Activated T-cell treated with anti-CD3 and anti-CD28 coated beads, Interleukin-2, amount 50 U/mL, for 48 hours (primary cell): ENCODE data around the gene FUS.

Experiments used
- DNase-seq, 2 experiments: peaks; one replicate each; pipeline ENCODE4 v3.0.0-alpha.2; 2020

FUS gene

DNA sequence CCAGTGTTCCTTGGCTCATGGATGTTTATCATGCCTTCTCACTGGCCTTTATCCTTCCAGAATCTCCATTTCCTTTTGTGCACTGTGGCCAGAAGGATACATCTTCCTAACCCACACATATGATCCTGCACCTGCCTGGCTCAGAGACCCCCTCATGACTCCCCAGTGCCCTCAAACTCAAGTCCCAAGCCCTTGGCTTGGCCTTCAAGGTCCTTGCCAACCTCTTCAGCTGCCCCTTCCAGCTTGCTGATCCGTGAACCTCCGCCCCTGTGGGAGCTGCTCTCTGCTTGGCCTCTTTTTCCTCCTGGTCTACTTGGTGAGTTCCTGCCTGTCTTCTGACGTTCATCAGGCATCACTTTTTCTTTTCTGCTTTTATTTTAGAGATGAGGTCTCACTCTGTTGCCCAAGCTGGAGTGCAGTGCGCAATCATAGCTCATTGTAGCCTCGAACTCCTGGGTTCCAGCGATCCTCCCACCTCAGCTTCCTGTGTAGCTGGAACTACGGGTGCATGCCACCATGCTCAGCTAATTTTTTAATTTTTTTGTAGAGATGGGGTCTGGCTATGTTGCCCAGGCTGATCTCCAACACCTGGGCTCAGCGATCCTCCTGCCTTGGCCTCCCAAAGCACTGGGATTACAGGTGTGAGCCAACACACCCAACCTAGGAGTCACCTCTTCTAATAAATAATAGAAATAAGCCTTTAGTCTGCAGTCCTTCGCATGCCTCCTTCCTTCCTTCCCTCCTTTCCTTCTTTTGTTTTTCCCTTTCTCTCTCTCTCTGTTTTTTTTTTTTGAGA, 25.1 kb downstream of the FUS start:
- DNase-seq: no peak

DNA sequence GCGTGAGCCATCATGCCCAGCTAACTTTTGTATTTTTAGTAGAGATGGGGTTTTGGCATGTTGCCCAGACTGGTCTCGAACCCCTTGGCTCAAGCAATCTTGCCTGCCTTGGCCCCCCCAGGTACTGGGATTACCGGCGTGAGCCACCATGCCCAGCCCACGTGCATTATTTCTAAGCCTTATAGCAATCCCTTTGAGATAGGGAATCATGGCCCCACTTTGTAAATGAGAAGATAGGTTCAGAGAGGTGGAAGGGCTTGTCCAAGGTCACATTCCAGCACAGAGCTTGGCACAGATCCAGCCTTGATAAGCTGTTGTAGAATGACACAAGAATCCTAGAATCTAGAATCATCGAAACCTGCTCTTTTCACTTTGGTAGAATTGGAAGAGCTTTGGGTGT, 26.8 kb downstream of the FUS start:
- no peak for DNase-seq

DNA sequence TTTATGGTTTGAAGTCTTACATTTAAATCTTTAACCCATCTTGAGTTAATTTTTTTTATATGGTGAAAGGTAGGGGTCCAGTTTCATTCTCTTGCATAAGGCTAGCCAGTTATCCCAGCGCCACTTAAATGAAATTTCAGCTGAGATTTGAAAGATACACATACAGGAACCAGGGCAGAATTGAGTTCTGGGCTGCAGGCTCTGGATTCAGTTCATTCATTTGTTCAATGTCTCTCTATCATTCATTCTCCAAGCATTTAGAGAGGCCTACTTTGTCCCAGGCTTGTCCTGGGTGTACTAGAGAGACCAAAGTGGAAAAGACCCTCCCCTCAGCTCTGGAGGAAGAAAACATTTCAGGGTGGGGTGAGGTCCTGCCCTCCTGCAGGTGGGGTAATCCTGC, 33.4 kb downstream of the FUS start:
- no peak for DNase-seq

DNA sequence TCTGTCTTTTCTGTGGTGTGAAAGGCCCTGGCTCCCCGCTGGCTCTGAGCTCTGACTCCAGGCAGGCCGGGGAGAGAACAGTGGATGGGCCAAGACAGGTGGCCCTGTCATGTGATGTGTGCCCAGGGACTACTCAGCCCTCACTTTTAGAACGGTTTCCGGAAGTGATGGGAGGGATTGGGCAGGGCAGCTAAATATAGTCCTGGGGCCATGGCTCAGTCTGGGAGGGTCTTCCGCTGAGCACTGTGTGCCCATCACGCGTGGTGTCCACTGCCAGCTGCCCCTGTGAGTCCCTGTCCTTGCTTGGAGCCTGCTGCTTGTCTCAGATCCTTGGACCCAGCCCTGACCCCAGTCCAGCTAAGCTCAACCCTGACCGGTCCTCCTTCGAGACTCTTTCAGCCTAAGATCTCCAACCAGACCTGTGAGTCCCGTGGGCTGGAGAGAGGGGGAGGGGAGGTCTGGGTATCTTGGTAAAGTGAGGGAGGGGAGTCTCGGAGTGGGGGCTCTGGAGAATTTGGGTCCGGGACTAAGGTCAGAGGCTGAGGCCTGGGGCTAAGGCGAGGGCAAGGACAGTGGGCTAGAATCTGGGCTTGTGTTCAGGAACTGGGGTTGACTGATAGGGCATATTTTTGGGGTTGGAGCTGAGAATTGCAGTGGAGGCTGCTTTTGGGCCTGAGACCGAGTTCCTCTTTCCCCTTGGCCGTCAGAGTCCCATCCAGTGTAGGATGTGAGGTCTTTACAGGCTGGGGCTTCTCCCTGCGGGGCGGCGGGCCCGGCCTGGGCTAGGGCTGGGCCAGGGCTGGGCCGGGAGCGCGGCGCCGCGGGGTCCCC, 34.2 kb downstream of the FUS start, which contains the start of gene TRIM72:
Gene TRIM72, plus strand, starts transcription at position 243 of the 831 bp plus-strand sequence. CDS start 620 bp downstream, outside the sequence.
- DNase-seq: no peak

DNA sequence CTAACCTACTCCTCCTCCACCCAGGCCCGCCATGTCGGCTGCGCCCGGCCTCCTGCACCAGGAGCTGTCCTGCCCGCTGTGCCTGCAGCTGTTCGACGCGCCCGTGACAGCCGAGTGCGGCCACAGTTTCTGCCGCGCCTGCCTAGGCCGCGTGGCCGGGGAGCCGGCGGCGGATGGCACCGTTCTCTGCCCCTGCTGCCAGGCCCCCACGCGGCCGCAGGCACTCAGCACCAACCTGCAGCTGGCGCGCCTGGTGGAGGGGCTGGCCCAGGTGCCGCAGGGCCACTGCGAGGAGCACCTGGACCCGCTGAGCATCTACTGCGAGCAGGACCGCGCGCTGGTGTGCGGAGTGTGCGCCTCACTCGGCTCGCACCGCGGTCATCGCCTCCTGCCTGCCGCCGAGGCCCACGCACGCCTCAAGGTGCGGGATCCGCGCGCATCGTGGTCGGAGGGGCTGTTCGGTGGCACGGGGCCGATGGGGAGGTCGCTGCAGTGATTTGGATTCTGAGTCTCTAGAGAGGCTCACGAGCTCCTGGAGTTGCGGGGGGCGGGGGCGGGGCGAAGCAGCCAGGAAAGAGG, 34.9 kb downstream of the FUS start:
- DNase-seq: no peak

DNA sequence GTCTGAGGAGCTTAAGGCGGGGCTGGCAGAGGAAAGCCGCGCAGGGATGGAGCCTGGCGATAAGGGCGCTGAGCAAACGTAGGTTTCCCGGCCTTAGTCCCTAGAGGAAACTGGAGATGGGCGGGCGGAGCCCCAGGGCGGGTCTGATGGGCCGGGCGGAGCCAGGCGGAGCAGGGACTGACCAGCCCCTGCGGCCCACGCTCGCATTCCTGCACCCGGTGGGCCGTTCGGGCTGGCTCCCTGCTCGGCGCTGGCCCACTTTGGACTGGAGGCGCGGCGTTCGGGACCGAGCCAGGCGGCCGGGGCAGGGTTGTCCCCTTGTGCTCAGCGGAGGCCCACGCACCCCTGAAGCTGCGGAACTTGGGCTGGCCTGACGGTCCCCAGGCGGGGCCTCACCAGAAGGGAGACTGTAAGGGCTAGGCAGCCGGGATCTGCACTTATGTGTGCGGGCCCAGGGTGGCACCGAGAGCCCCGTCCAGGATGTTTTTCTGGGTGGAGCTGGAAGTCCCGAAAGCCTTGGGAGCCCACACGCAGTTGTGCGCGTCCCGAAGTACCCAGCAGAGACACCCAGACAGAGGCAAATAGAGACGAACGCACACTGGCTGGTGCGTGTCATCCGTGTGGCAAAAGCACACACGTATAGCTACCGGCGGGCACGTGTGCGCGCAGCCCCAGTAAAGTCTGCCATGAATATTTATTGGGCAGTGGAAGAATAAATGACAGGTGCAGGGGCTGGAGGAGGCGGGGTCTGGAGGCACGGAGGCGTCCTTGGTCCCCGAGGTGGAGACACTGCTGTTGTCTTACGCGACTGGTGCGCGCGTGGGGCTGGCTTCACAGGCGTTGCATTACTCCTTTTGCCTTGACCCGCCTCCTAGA, 35.6 kb downstream of the FUS start:
- DNase-seq: peak in 1 of 2 experiments; percentile 37

DNA sequence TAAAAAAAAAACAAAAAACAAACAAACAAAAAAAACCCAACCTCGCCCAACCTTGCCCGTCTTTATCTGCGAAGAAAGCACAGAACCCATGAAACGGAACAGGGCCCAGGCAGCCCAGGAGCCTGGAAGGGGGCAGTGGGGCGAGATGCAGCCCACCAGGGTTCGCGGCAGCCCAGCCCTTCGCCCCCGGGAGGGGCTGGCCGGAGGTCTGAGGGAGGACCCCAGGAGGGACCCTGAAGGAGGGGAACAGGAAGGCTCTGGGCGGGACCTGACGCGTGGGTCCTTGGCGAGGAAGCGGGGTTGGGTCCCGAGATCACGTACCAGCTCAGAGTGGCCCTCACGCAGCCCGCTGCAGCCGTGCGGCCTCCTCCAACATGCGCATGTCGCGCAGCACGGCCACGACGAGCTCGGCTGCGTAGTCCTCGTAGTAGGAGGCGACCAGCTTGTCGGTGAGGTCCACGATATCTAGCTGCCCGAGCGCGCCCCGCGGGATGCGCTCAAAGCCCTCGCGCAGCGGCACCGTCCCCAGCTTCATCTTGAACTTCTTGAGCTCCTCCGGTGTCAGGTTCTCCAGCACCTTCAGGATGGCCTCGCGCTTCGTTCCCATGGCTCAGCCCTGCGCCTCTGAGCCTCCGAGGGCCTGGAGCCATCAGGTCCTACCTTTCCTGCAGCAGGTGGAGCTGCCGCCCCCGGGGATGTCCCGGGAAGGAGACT, 36.6 kb downstream of the FUS start, which contains the start of gene PYDC1:
Gene PYDC1, minus strand, starts transcription at position 714 of the 714 bp plus-strand sequence. Its CDS starts 107 bp downstream, at position 607.
- peak; percentile 32 to 50 for DNase-seq

GRCh38 chr16:31217136-31217530, 37.2 kb downstream of the FUS start:
- no peak for DNase-seq

- DNase-seq: no peak
Measured at GRCh38 chr16:31219154-31219741, 39.3 kb downstream of the FUS start.

- no peak for DNase-seq
Measured at GRCh38 chr16:31221357-31222160, 41.6 kb downstream of the FUS start.

GRCh38 chr16:31223044-31223443, 43.1 kb downstream of the FUS start:
- DNase-seq: no peak

- no peak for DNase-seq
Measured at GRCh38 chr16:31224092-31224955, 44.4 kb downstream of the FUS start.

DNA sequence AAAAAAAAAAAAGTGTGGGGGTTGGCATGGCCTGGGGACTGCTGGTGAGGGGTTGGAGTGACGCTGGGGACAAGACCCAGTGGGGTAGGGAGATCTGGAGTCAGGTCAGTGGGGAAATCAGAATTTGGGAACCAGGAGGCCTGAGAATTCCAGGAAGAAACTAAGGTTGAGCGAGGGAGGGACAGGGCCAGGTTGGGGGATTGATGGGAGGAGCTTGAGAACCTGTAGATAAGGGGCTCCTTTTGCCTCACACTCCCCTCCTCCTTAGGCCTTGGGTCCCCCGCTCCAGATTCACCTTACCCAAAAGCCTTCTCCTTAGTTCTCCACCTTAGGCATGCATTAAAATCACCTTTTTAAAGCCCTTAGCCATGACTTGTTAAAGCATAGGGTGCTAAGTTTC, 45.3 kb downstream of the FUS start:
- no peak for DNase-seq

DNA sequence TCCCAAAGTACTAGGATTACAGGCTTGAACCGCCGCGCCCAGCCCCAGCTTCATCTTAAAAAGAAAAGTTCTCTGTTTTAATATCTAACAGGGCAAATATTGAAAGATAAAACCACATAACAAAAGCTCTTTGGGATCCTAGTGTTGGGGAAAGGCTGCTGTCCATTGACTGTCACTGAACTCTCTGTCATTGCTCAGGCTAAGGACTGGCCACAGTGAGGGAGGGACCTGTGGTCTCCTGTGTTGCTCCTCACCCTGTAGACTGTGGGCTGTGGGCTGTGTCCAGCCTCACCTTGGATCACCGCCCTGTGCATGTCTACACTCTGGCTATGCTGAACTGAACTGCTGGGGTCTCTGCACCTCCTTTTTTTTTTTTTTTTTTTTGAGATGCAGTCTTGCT, 48.3 kb downstream of the FUS start:
- no peak for DNase-seq

GRCh38 chr16:31229501-31229900, 49.6 kb downstream of the FUS start:
- DNase-seq: no peak

DNA sequence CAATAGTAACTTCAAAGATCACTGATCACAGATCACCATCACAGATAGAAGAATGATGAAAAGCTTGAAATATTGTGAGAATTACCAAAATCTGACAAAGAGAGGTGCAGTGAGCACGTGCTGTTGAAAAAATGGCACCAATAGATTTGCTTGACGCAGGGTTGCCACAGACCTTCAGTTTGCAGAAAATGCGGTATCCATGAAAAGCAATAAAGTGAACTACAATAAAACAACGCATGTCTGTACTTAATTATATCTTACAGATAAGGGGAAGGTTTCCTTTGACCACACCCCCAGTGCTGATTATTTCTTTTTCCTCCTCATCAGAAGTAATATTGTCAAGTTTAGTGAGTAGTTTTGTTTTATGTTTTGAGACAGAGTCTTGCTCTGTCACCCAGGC, 58.1 kb downstream of the FUS start:
- DNase-seq: no peak
